Measurements from ENCODE around the gene PARD3B. TPM values are rescaled to one million over a fixed set of nuclear protein-coding genes. Genes with fewer than 3 reads are reported as not detected.

Gene PARD3B
- total RNA-seq, 1 donor from 2014 or later, result 6.5 TPM

DNA sequence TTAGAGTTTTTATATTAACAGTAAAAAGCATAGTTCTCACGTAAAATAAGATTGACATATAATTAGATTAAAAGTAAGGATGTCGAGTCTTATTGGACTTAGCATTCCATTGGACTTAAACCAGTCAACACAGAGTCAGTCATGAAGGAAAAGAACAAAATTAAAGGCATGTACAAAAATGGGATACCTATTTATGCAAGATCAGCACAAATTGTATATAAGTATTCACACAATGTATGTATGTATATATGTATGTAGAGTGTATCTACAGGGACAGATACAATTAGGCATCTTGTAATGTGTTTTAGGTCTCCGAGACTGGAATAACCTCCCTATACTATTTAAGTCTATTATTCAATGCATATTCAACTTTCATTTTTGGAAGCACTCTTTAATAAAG is 419.1 kb downstream of the PARD3B start:
- H3K36me3 ChIP-seq (ENCODE audit: control insufficient read depth, insufficient read depth, low read length), result no peaks in the 10 kb centered on the region
- no peak for DNase-seq (ENCODE audit: low read depth)
- H3K4me3 ChIP-seq (ENCODE audit: low read depth, low read length), result no peak overlapping the region
- no peaks in the 10 kb centered on the region for H3K27me3 ChIP-seq (ENCODE audit: control insufficient read depth, insufficient read depth, low read length)
- TF ChIP-seq, protein P1, sequence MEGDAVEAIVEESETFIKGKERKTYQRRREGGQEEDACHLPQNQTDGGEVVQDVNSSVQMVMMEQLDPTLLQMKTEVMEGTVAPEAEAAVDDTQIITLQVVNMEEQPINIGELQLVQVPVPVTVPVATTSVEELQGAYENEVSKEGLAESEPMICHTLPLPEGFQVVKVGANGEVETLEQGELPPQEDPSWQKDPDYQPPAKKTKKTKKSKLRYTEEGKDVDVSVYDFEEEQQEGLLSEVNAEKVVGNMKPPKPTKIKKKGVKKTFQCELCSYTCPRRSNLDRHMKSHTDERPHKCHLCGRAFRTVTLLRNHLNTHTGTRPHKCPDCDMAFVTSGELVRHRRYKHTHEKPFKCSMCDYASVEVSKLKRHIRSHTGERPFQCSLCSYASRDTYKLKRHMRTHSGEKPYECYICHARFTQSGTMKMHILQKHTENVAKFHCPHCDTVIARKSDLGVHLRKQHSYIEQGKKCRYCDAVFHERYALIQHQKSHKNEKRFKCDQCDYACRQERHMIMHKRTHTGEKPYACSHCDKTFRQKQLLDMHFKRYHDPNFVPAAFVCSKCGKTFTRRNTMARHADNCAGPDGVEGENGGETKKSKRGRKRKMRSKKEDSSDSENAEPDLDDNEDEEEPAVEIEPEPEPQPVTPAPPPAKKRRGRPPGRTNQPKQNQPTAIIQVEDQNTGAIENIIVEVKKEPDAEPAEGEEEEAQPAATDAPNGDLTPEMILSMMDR (IDR thresholded peaks at IDR 0.05; ENCODE audit: insufficient read depth, low read length, poor library complexity, severe bottlenecking), result no peak

DNA sequence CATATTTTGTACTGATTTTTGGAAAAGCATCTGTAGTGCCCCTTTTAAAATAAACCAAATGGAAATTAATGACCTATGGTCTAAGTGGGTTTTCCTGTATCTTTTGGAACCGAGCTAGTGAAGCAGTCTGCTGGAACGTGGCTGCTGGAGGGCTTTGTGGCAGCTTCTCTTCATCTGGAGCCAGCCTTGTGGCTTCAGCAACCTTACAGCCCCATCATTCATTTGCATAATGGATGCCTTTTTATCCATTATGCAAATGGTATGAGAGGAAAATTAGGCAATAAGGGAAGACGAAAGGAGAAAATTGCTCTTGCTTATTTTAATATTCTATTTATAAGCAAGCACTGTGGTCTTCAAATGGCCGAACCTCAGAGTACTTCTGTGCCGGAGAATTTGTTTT is 421.0 kb downstream of the PARD3B start:
- H3K27me3 ChIP-seq (ENCODE audit: control insufficient read depth, insufficient read depth, low read length), result no peaks in the 10 kb centered on the region
- H3K4me3 ChIP-seq (ENCODE audit: low read depth, low read length), result no peak overlapping the region
- DNase-seq (ENCODE audit: low read depth), result no peak
- TF ChIP-seq, protein P1 (IDR thresholded peaks at IDR 0.05; ENCODE audit: insufficient read depth, low read length, poor library complexity, severe bottlenecking), result no peak
- H3K36me3 ChIP-seq (ENCODE audit: control insufficient read depth, insufficient read depth, low read length), result no peaks in the 10 kb centered on the region

- no peaks in the 10 kb centered on the region for H3K36me3 ChIP-seq (ENCODE audit: control insufficient read depth, insufficient read depth, low read length)
- DNase-seq (ENCODE audit: low read depth), result no peak
- H3K27me3 ChIP-seq (ENCODE audit: control insufficient read depth, insufficient read depth, low read length), result no peaks in the 10 kb centered on the region
- no peak overlapping the region for H3K4me3 ChIP-seq (ENCODE audit: low read depth, low read length)
- TF ChIP-seq, protein P1 (IDR thresholded peaks at IDR 0.05; ENCODE audit: insufficient read depth, low read length, poor library complexity, severe bottlenecking), result no peak
Observed at GRCh38 chr2:204967199-204967960, 422.1 kb downstream of the PARD3B start.

DNA sequence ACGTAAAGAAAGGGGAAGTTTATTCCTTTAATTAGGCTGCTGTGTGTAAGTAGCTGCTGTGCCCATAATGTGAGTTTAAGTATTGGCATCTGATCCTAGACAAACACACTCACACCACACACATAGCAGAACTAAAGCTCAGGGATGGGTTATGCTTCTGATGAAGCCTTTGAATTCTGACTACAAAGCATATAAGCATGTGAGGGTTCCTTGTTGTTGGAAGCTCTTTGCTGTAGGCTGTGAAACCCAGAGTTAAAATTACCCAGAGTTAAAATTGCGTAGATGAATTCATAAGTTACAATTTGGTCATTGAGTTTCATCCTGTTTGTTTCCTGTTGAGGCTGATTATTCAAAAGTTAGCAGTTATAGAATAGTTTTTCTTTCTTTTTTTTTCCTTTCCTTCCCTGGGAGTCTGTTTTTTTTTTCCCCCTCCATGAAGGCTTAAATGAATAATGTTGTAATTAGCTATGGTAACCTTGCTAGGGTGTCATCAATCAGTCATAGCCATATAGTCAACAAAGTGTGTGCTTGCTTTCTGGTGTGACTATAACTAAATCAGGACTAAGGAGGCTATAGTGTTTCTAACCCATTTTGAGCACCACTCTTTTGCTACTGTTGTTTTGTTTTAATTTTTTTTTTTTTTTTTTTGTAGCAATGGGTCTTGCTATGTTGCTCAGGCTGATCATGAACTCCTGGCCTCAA is 426.1 kb downstream of the PARD3B start:
- TF ChIP-seq, protein P1 (IDR thresholded peaks at IDR 0.05; ENCODE audit: insufficient read depth, low read length, poor library complexity, severe bottlenecking), result no peak
- DNase-seq (ENCODE audit: low read depth), result no peak
- H3K36me3 ChIP-seq (ENCODE audit: control insufficient read depth, insufficient read depth, low read length), result no peaks in the 10 kb centered on the region
- H3K27me3 ChIP-seq (ENCODE audit: control insufficient read depth, insufficient read depth, low read length), result no peaks in the 10 kb centered on the region
- no peak overlapping the region for H3K4me3 ChIP-seq (ENCODE audit: low read depth, low read length)

GRCh38 chr2:204972161-204972560 is 426.9 kb downstream of the PARD3B start:
- Histone ChIP-seq H3K27me3 (ENCODE audit: control insufficient read depth, insufficient read depth, low read length) (no peaks in the 10 kb centered on the region), H3K36me3 (ENCODE audit: control insufficient read depth, insufficient read depth, low read length) (no peaks in the 10 kb centered on the region), H3K4me3 (ENCODE audit: low read depth, low read length) (no peak overlapping the region)
- DNase-seq (ENCODE audit: low read depth), result no peak
- TF ChIP-seq, protein P1 (IDR thresholded peaks at IDR 0.05; ENCODE audit: insufficient read depth, low read length, poor library complexity, severe bottlenecking), result no peak

All from kidney epithelial cell (primary cell).